WTC11 (cell line): Measurements from ENCODE around the gene RIPOR3. TPM values are rescaled to one million over a fixed set of nuclear protein-coding genes. Genes with fewer than 3 reads are reported as not detected.
"Not testable (repeated sequence)": the region's sequence is repeated elsewhere in the genome, so short reads cannot be mapped to it uniquely, and the experiment has no call there.

ENCODE experiments used
- ATAC-seq: fragments of 200-7000 bp; cut with Tn5 transposase; 2 replicates; pipeline ENCODE4 v1.10.0; 2021; ENCODE audit warnings: mild to moderate bottlenecking, moderate library complexity
- CTCF ChIA-PET: fragments of 300-600 bp; sonication (Branson Sonifier 250); formaldehyde crosslinking; loops from one replicate; lab custom pipeline; 2021; ENCODE audit warnings: antibody characterized with exemption; lab: Charles Lee
- POLR2A ChIA-PET: fragments of 350-600 bp; sonication (Branson Sonifier 250); formaldehyde crosslinking; loops from one replicate; lab custom pipeline; 2021; ENCODE audit warnings: antibody characterized with exemption; lab: Charles Lee
- DNase-seq: peaks from one replicate; pipeline ENCODE4 v3.0.0; 2021; ENCODE audit warnings: low spot score
- H3K27ac Mint-ChIP-seq: 2 replicates; pipeline ENCODE4 v1.8.0; 2021; ENCODE audit warnings: mixed read lengths
- H3K27me3 Mint-ChIP-seq: 2 replicates; pipeline ENCODE4 v1.8.0; 2021; ENCODE audit warnings: low read depth, mild to moderate bottlenecking, moderate library complexity, mixed read lengths
- H3K36me3 Mint-ChIP-seq: 2 replicates; pipeline ENCODE4 v1.8.0; 2021; ENCODE audit warnings: mixed read lengths
- H3K4me1 Mint-ChIP-seq: 2 replicates; pipeline ENCODE4 v1.8.0; 2022; ENCODE audit warnings: mixed read lengths
- H3K4me3 Mint-ChIP-seq: 2 replicates; pipeline ENCODE4 v1.8.0; 2021; ENCODE audit warnings: mild to moderate bottlenecking, moderate library complexity, mixed read lengths
- H3K9me3 Mint-ChIP-seq: 2 replicates; pipeline ENCODE4 v1.8.0; 2021; ENCODE audit warnings: mixed read lengths
- AFF4 ChIP-seq: sonication (generic); formaldehyde crosslinking; IDR thresholded peaks from 2 replicates; pipeline ENCODE4 v1.8.1; 2023; ENCODE audit warnings: mild to moderate bottlenecking, missing genetic modification reagents, borderline replicate concordance
- ATF1 ChIP-seq: sonication (generic); formaldehyde crosslinking; IDR thresholded peaks from 2 replicates; pipeline ENCODE4 v1.8.1; 2023; ENCODE audit warnings: mild to moderate bottlenecking, moderate library complexity, missing genetic modification reagents
- EMX1 ChIP-seq: fragments of 250-450 bp; sonication (Bioruptor Pico); IDR thresholded peaks from 2 replicates; pipeline ENCODE4 v1.8.0; 2021; ENCODE audit warnings: mild to moderate bottlenecking
- FOXJ3 ChIP-seq: sonication (generic); formaldehyde crosslinking; IDR thresholded peaks from 2 replicates; pipeline ENCODE4 v1.9.0; 2021; ENCODE audit warnings: missing genetic modification reagents, mild to moderate bottlenecking, borderline replicate concordance
- FOXK1 ChIP-seq: sonication (generic); formaldehyde crosslinking; IDR thresholded peaks from 2 replicates; pipeline ENCODE4 v1.8.0; 2022; ENCODE audit warnings: mild to moderate bottlenecking, moderate library complexity, missing genetic modification reagents
- OVOL2 ChIP-seq: fragments of 250-450 bp; sonication (Bioruptor Pico); IDR thresholded peaks from 2 replicates; pipeline ENCODE4 v1.9.0; 2021; ENCODE audit warnings: mild to moderate bottlenecking, borderline replicate concordance
- PRDM15 ChIP-seq: sonication (generic); formaldehyde crosslinking; IDR thresholded peaks from 2 replicates; pipeline ENCODE4 v1.8.0; 2022; ENCODE audit warnings: missing genetic modification reagents
- TEAD4 ChIP-seq: sonication (generic); formaldehyde crosslinking; IDR thresholded peaks from 2 replicates; pipeline ENCODE4 v1.8.0; 2022; ENCODE audit warnings: mild to moderate bottlenecking, missing genetic modification reagents
- total RNA-seq: library from RNA; stranded (reverse); gene quantifications from 3 replicates; pipeline ENCODE4 v1.2.3, GENCODE V29; 2021
- TF ChIP-seq, protein P1 (sequence below): sonication (generic); formaldehyde crosslinking; conservative IDR thresholded peaks from 2 replicates; pipeline ENCODE4 v1.8.1; 2023; ENCODE audit warnings: mild to moderate bottlenecking, low read depth, missing genetic modification reagents, moderate library complexity
- TF ChIP-seq, protein P2 (sequence below): sonication (generic); formaldehyde crosslinking; IDR thresholded peaks from 2 replicates; pipeline ENCODE4 v1.8.0; 2022; ENCODE audit warnings: mild to moderate bottlenecking, missing genetic modification reagents

RIPOR3 gene
- total RNA-seq, 1 experiment from 2014 or later, result 6.5 TPM

GRCh38 chr20:50645253-50646068 lies 45.9 kb downstream of the RIPOR3 start (continued):
- TF ChIP-seq, protein P1, sequence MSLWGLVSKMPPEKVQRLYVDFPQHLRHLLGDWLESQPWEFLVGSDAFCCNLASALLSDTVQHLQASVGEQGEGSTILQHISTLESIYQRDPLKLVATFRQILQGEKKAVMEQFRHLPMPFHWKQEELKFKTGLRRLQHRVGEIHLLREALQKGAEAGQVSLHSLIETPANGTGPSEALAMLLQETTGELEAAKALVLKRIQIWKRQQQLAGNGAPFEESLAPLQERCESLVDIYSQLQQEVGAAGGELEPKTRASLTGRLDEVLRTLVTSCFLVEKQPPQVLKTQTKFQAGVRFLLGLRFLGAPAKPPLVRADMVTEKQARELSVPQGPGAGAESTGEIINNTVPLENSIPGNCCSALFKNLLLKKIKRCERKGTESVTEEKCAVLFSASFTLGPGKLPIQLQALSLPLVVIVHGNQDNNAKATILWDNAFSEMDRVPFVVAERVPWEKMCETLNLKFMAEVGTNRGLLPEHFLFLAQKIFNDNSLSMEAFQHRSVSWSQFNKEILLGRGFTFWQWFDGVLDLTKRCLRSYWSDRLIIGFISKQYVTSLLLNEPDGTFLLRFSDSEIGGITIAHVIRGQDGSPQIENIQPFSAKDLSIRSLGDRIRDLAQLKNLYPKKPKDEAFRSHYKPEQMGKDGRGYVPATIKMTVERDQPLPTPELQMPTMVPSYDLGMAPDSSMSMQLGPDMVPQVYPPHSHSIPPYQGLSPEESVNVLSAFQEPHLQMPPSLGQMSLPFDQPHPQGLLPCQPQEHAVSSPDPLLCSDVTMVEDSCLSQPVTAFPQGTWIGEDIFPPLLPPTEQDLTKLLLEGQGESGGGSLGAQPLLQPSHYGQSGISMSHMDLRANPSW, result 0 out of 2 replicates have a peak, but pooled peaks have one; percentile 88
- 0 out of 2 replicates have a peak, but pooled peaks have one; percentile 16 for TF ChIP-seq FOXK1 (CRISPR knock-in tag)
- TF ChIP-seq, all 79 proteins: peak for 10

- CTCF ChIA-PET, result interaction anchor here (0.6 to 3.0 kb wide), 3 partner anchors 17 to 146 kb away, joined by 3 to 26 read pairs (median 3); no protein-coding TSS in a partner anchor
- H3K4me1 Mint-ChIP-seq, result peaks cover 51% of the 10 kb centered on the region
- POLR2A ChIA-PET, result no interaction called here
- DNase-seq, result peak; percentile 63
- peak; percentile 40 for ATAC-seq
- H3K36me3 Mint-ChIP-seq, result peaks cover 13% of the 10 kb centered on the region
- TF ChIP-seq EMX1 (no peak), FOXJ3 (CRISPR knock-in tag) (no peak), ATF1 (no peak), TEAD4 (CRISPR knock-in tag) (no peak), PRDM15 (CRISPR knock-in tag) (no peak), AFF4 (CRISPR knock-in tag) (no peak), OVOL2 (no peak)
- TF ChIP-seq, protein P2, sequence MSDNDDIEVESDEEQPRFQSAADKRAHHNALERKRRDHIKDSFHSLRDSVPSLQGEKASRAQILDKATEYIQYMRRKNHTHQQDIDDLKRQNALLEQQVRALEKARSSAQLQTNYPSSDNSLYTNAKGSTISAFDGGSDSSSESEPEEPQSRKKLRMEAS (CRISPR knock-in tag), result no peak
- TF ChIP-seq, all 79 proteins: peak for 0
- Mint-ChIP-seq H3K27me3 (no peaks in the 10 kb centered on the region), H3K9me3 (peaks cover 8% of the 10 kb centered on the region; the same call in 1 of the 2 replicates), H3K4me3 (peak overlapping the region; percentile 56), H3K27ac (peak overlapping the region; percentile 97)
These were observed 49.0 kb downstream of the RIPOR3 start for GRCh38 chr20:50642288-50642803.

GRCh38 chr20:50641625-50642287 lies 49.6 kb downstream of the RIPOR3 start:
- Mint-ChIP-seq H3K36me3 (peaks cover 11% of the 10 kb centered on the region), H3K4me1 (peaks cover 57% of the 10 kb centered on the region), H3K27ac (peak overlapping the region; percentile 97), H3K4me3 (peak overlapping the region; percentile 56)
- H3K9me3 Mint-ChIP-seq, DNase-seq, H3K27me3 Mint-ChIP-seq, POLR2A ChIA-PET: not testable (repeated sequence)
- ATAC-seq, result peak; percentile 70
- CTCF ChIA-PET, result interaction anchor here (0.8 to 3.0 kb wide), 3 partner anchors 16 to 72 kb away, joined by 3 to 26 read pairs (median 3); no protein-coding TSS in a partner anchor

DNA sequence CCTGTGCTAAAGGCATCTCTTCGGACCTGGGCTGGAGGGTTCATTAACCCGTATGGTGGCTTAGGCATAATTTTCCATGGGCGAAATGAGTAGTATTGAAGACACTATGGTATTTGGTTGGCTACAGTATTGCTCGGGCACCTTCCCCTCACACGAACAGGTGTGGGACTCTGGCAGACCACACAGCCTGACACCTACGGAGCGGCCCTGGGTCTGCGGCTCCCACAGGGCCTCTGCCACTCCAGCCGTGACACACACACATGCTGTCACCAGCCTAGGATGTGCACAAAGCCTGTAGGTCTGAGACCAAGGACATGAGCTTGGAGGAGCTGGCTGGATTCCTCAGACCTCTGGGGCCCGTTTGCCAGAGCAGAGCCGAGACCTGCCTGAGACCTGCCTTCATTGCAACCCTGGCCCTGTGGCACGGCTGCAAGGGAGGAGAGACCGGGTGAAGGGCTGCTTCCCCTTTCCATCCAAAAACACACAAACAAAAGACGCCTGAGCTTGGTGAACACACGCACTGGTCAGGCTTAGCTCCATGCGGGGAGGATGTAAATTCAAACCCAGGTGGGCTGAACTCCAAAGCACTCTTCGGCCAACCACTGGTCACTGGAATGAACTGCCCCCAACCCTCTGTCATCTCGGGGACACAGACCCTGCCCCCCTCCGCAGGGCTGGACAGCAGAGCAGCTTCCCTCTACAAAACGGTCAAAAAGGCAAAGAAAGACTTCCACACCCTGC lies 51.2 kb downstream of the RIPOR3 start:
- H3K36me3 Mint-ChIP-seq, POLR2A ChIA-PET, H3K9me3 Mint-ChIP-seq, H3K27me3 Mint-ChIP-seq, H3K4me3 Mint-ChIP-seq, DNase-seq: not testable (repeated sequence)
- CTCF ChIA-PET, result interaction anchor here (0.5 to 3.0 kb wide), 20 partner anchors 9 to 246 kb away, joined by 3 to 26 read pairs (median 4); partner anchors contain the start of gene BCAS4
- Mint-ChIP-seq H3K27ac (peak overlapping the region; percentile 55), H3K4me1 (peaks cover 63% of the 10 kb centered on the region)
- ATAC-seq, result peak; percentile 15
